HG02885 (cell line): Measurements from ENCODE around the gene TMEM181.
"Not testable (repeated sequence)": the region's sequence is repeated elsewhere in the genome, so short reads cannot be mapped to it uniquely, and the experiment has no call there.

ENCODE experiments used
- ATAC-seq: cut with Tn5 transposase; IDR thresholded peaks from one replicate; pipeline ENCODE4 v1.9.1; 2021; ENCODE audit warnings: mild to moderate bottlenecking; ENCODE audit not compliant: unreplicated experiment, poor library complexity

TMEM181 gene

GRCh38 chr6:158633127-158633526 is 73.2 kb downstream of the TMEM181 start:
- no peak for ATAC-seq

- no peak for ATAC-seq
Observed at GRCh38 chr6:158634695-158635426, 75.0 kb downstream of the TMEM181 start.

- ATAC-seq, result no peak
Observed at GRCh38 chr6:158635427-158636073, 75.7 kb downstream of the TMEM181 start.

DNA sequence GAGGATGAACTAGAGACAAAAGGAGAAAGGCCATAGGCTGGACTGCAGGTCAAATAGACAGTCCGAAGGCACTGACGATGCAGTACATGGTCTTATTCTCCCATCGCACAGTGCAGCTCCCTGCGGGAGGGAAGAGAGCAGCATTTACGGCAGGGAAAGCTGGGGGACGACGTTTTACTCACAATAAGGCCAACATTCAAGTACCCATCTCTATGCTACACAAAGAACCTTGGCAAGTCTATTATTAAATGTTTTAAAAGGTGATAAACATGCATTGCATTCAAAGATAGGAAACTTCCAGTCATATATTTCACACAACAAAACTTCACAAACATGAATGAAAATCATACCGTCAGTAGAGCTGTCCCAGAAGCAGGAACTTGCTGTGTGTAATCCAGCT is 76.9 kb downstream of the TMEM181 start:
- ATAC-seq, result no peak

- ATAC-seq, result no peak
Observed at GRCh38 chr6:158638324-158638854, 78.5 kb downstream of the TMEM181 start.

DNA sequence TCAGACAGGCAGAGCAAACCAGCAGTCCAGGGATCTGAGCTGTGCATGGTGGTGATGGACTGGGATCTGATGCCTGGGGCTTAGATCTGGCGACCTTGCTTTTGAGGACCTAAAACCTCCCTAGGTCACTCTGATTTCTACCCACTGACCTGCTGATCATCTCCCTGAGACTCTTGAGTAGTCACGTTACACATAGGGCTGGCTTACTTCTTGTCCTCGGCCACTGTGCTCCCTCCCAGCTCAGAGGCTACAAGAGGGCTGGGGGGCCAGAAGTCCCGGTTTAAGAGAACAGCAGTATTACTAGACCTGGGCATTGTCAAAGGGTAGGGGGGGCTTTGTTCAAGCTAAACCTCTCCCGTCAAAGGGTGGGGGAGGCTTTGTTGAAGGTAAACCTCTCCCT is 79.2 kb downstream of the TMEM181 start:
- no peak for ATAC-seq

DNA sequence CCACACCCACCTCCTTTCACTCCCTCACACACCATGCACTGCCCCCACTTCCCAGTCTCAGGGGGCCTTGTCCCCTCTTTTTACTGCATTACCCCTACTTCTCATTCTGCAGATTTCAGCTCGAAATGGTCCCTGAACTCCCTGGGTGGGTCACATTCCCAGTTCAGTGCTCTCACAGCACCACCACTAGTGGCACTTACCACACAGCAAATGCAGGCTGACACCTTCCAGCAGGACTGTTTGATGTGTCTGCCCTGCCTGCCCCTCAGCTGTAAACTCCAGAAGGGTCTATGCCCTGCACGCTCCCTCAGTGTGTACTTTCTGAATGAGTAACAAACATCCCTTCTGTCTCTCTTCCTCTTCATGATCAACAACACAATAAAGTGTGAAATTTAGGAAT is 80.6 kb downstream of the TMEM181 start:
- no peak for ATAC-seq

DNA sequence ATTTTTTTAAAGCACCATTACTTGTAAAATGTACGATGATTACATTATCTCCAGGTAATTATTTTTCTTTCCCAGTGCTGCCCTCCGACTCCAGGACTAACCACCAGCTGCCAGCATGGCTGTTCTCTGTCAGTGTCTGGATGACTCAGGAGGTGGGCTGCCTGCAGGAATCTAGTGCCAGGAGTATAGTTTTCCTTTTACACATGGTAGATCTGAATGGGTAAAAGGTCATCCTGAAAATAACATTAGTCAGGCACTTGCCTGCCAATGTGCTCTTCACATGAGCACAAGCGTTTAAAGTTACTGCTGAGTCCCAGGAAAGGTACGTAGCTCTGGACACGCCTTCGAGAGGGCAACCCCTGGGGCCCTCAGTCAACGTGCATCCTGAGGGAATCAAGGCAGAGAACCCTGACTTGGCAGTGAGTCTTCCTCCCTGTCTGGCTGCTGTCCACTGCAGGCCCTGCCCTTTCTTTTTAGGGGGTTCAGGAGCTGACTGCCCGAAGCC is 82.3 kb downstream of the TMEM181 start:
- ATAC-seq, result no peak

DNA sequence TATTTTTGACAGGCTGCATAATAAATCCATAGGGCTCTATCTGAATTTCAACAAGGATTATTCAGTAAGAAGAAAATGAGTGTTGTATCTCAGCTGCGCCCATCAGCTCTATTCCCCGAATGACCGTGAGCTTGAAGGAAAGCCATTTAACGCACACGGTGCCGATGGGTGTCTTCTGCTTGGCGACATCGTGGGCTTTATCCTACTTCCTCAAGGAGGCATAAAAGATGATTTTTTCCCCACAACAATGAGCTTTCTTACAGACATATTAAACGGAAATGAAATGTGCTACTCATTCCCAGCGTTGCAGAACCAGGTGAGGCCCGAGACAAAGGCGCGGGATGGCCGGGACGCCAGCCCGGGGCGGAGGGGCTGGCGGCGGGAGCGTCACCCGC is 83.9 kb downstream of the TMEM181 start:
- ATAC-seq, result no peak

DNA sequence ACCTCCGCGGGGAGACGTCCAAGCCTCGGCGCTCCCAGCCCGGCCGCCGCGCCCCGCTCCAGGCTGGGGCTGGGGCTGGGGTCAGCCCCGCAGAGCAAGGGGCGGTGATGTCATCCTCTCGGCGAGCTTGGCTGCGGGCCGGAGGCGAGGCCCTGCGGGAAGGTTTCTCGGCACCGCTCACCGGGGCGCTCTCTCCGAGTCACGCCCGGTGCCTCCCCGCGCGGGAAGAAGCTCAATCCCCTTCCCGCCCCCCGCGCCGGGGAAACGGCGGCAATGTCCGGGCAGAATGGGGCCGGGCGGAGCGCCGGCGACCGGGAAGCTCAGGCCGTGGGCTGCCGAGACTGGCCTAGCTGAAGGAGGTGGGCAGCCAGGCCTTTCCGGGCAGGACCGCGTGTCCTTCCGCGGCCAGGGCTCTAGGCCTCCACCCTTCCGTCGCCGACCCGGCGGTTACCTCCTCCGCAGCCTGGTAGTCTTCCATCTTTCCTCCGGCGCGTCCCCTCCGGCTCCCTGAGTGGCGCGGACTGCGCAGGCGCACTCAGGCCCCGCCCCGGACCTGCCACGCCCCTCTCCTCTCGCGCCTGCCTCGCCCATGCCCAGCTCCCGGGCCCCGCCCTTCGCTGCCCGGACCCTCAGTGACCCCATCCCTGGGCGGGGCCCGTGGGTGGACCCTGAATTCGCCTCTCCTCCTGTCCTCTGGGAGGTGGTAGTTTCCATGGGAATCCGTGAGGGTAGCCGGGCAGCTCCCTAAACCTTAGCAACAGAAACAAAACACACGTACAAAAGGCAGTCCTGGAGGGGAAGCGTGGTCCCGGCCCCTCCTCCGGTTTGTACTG is 84.6 kb downstream of the TMEM181 start, which contains the start of gene DYNLT1:
Gene DYNLT1, minus strand, starts transcription at position 513 of the 833 bp plus-strand sequence. Its CDS starts 35 bp downstream, at position 478.
- ATAC-seq, result peak; percentile 70

- ATAC-seq, result no peak
Observed at GRCh38 chr6:158645064-158646022, 85.5 kb downstream of the TMEM181 start.

GRCh38 chr6:158646023-158646910 is 86.4 kb downstream of the TMEM181 start:
- no peak for ATAC-seq

DNA sequence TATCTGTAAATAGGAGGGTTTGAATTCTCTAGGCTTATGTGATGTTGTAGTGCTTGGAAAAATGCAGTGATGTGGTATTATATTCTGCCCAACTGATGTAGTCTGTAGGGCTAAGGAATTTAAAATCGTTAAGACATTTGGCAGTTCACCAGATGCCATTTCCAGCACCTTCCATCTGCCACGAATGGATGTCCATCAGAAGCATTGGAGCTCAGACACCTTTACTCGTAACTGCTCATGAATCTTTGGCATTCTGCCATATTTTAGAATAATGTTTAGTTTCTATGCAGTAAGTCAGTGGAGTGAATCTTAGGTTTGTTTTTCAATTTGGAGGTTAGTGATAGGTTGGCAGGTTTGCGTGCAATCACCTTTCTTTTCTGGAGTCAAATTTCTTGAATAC is 87.6 kb downstream of the TMEM181 start:
- no peak for ATAC-seq

- peak; percentile 29 for ATAC-seq
Observed at GRCh38 chr6:158648682-158649131, 88.8 kb downstream of the TMEM181 start.

GRCh38 chr6:158649289-158650143 is 89.6 kb downstream of the TMEM181 start, which contains the start of gene SYTL3:
SYTL3 (plus strand) TSS chr6:158650054; CDS start chr6:158663269, 13,215 bp downstream.
- peak; percentile 46 for ATAC-seq

- not testable (repeated sequence) for ATAC-seq
Observed at GRCh38 chr6:158651981-158652737, 92.3 kb downstream of the TMEM181 start.
